Raji (cell line): ENCODE data around the gene ZNF428.

Source experiments
- POLR2A ChIP-seq: IDR thresholded peaks from 2 replicates; pipeline ENCODE4 v1.6.1; 2011; ENCODE audit warnings: low read depth, low read length, control low read depth; ENCODE audit not compliant: insufficient read depth

The ZNF428 gene

GRCh38 chr19:43643326-43643725 lies 23.9 kb upstream of the ZNF428 start:
- TF ChIP-seq POLR2A: no peak

GRCh38 chr19:43642531-43642930 lies 23.1 kb upstream of the ZNF428 start:
- TF ChIP-seq POLR2A: no peak

- TF ChIP-seq POLR2A: no peak
Observed at GRCh38 chr19:43641333-43641732, 21.9 kb upstream of the ZNF428 start.

DNA sequence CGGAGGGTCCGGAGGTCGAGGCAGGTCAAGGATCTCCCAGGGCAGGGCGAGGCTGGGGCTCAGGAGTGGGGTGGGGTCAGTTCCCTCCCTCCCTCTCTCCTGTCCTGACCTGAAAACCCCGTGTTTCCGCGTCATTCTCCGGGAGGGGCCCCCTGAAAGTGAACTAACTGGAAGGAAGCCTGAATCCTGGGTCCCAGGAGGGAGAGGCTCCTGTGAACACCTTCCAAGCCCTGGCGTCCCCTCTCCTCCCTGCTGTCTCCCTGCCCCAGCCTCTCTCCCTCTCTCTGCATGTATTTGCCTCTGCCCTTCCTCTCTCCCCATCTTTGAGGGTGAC lies 21.0 kb upstream of the ZNF428 start:
- TF ChIP-seq POLR2A: no peak

DNA sequence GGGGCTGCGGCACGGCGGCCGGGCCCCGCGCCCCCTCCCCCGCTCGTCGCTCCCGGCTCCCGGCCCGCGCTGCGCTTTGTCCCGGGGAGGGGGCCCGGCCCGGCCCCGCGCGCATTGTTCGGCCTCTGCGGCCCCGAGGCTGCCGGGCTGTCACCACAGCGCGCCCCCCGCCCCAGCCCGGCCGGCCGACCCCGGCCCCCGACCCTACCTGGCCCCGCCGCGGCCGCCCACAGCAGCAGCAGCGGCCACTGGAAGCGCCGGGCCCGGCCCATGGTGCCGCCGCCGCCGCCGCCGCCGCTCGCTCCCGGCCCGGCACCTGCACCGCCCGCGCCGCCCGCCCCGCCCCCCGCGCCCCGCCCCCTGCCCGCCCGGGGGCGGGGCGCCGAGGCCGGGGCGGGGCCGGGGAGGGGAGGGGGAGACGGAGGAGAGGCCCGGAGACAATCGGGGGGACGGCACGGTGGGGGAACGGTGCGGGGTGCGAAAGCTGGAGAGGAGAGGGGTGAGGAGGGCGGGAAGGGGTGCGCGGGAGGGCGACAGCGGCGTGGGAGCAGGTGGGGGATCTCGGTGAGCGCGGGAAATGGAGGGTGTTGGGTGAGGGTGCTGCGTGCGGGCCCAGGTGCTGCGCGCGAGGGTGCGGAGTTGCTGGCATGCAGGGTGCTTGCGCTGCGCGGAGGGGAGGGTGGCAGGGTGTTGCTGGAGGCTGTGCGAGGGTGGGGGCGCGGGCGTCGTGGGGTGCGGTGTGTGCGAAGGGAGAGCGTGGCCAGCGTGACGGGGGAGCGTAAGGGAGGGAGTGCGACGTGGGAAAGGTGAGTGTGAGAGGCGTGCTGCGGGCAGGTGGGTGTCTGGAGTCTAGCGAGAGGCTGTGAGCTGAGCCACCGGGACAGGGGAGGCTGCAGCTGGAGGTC lies 20.3 kb upstream of the ZNF428 start, which contains the start of gene CADM4:
Gene CADM4 (minus strand): TSS at position 332 of the 905 bp plus-strand sequence. CDS start 60 bp downstream, at position 272.
- TF ChIP-seq POLR2A: no peak

DNA sequence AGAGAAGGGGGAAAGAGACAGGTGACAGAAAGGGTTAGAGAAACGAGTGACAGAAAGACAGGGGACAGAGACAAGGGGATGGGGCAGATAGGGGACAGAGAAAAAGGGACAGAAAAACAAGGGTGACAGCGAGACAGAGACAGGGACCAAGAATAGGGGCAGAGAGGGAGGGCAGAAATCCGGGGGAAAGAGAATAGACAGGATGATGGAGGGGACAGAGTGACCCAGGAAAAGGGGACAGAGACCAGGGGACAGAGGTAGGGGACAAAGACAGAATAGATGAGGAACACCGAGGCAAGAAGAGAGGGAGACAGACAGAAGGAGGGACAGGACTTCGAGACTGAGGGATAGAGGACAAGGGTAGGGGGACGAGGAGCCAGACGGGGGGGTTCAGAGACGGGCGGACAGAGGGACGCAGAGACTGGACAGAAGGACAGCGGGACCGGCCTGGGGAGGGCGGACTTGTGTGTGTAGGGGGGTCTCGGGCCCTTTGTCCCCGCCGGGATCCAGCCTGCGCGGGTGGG lies 19.6 kb upstream of the ZNF428 start:
- no peak for TF ChIP-seq POLR2A

- TF ChIP-seq POLR2A: no peak
Observed at GRCh38 chr19:43638214-43638994, 19.0 kb upstream of the ZNF428 start.

GRCh38 chr19:43636121-43636683 lies 16.8 kb upstream of the ZNF428 start:
- no peak for TF ChIP-seq POLR2A

DNA sequence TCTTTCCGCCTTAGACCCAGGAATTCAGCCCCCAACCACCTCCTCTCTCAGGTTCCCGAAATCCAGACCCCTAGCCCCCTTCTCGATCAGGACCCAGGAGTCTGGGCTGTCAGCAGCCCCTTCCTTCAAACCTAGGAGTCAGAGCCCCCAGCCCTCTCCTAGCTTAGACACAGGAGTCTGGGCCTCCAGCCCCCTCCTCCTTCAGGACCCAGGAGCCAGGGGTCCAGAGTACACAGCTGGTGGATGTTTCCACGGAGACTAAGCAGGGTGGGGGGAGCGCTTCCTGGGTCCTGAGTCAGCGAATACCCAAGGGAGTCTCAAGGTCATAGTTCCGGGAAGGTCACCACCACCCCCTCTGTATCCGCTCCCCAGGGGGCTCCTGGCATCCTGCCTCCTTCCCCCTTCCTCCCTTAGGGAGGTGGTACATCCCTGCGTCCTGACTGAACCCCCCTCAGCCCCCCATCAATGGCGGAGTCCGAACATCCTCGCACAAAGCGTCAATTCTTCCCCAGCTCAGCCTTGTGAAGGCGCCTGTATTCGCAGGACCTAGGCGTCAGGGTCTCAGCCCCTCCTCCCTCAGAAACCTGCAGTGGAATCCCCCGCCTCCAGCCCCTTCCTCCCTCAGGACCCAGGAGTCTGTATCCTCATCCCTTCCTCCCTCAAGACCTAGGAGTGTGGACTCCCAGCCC lies 15.6 kb upstream of the ZNF428 start:
- no peak for TF ChIP-seq POLR2A

DNA sequence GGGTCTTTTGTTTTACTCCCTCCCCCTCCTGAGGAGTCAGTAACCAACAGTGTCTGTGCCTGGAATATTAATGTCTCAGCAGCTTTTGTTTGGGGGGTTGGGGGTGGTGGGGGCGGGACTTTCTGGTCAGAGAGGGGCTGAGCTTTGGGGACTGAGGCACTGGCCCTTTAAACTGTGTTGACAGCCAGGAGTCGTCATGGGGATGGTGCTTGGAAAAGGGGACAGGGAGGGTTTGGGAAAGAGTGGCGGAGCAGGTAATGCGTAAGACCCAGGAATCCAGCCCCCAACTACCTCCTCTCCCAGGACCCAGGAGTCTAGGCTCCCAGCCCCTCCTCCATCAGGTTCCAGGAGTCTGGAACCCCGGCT lies 15.1 kb upstream of the ZNF428 start:
- TF ChIP-seq POLR2A: no peak

GRCh38 chr19:43634068-43634467 lies 14.6 kb upstream of the ZNF428 start:
- TF ChIP-seq POLR2A: no peak

DNA sequence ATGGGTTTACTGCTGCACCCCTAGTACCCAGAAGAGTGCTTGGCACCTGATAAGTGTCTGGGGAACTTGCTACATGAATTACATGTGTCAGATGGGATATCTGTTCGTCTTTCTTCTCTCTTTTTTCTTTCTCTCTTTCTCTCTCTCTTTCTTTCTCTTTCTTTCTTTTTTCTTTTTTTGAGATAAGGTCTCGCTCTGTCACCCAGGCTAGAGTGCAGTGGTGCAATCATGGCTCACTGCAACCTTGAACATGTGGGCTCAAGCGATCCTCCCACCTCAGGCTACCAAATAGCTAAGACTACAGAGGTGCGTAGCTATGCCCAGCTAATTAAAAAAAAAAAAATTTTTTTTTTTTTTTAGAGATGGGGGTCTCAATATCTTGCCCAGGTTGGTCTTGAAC lies 14.1 kb upstream of the ZNF428 start:
- TF ChIP-seq POLR2A: no peak

GRCh38 chr19:43631491-43631890 lies 12.1 kb upstream of the ZNF428 start:
- TF ChIP-seq POLR2A: no peak

- TF ChIP-seq POLR2A: no peak
Observed at GRCh38 chr19:43628646-43629326, 9.4 kb upstream of the ZNF428 start.
